Glomerular endothelial cell (primary cell): Measurements from ENCODE around the gene ASIC1. TPM values are rescaled to one million over a fixed set of nuclear protein-coding genes. Genes with fewer than 3 reads are reported as not detected.

Experiments used
- DNase-seq: peaks from one replicate; pipeline ENCODE4 v3.0.0-alpha.2; 2011; ENCODE audit warnings: low read depth, low spot score; ENCODE audit errors: extremely low read depth
- total RNA-seq: library from RNA; depleted of rRNA; stranded (reverse); fragments of >200 nt; gene quantifications from 2 replicates; pipeline ENCODE4 v1.2.3, GENCODE V29; 2015

ASIC1 gene
- total RNA-seq, 1 donor from 2014 or later, result 2.5 TPM

GRCh38 chr12:50105913-50106450 lies 48.6 kb downstream of the ASIC1 start:
- no peak for DNase-seq

- DNase-seq, result no peak
Measured at GRCh38 chr12:50106907-50107306, 49.5 kb downstream of the ASIC1 start.

- DNase-seq, result no peak
Measured at GRCh38 chr12:50107416-50108268, 50.2 kb downstream of the ASIC1 start.

- no peak for DNase-seq
Measured at GRCh38 chr12:50109319-50109718, 51.9 kb downstream of the ASIC1 start.

- DNase-seq, result no peak
Measured at GRCh38 chr12:50110127-50110761, 52.8 kb downstream of the ASIC1 start.

- no peak for DNase-seq
Measured at GRCh38 chr12:50110762-50111351, 53.5 kb downstream of the ASIC1 start.

GRCh38 chr12:50111395-50111692 lies 53.9 kb downstream of the ASIC1 start:
- DNase-seq, result no peak

GRCh38 chr12:50111693-50112455 lies 54.5 kb downstream of the ASIC1 start, which contains the start of gene COX14:
TSS of gene COX14 (plus strand) at chr12:50112236. CDS start at chr12:50120044, 7,808 bp downstream.
- peak; percentile 96 for DNase-seq

GRCh38 chr12:50112456-50113218 lies 55.2 kb downstream of the ASIC1 start:
- DNase-seq, result no peak

GRCh38 chr12:50117057-50117622 lies 59.7 kb downstream of the ASIC1 start:
- DNase-seq, result no peak

- DNase-seq, result no peak
Measured at GRCh38 chr12:50119387-50119786, 62.0 kb downstream of the ASIC1 start.

GRCh38 chr12:50120521-50120920 lies 63.1 kb downstream of the ASIC1 start:
- no peak for DNase-seq

- DNase-seq, result no peak
Measured at GRCh38 chr12:50120953-50121352, 63.6 kb downstream of the ASIC1 start.

- no peak for DNase-seq
Measured at GRCh38 chr12:50121641-50122040, 64.2 kb downstream of the ASIC1 start.

- DNase-seq, result no peak
Measured at GRCh38 chr12:50123203-50123602, 65.8 kb downstream of the ASIC1 start.

GRCh38 chr12:50127546-50127945 lies 70.2 kb downstream of the ASIC1 start:
- DNase-seq, result no peak

- no peak for DNase-seq
Measured at GRCh38 chr12:50129290-50129689, 71.9 kb downstream of the ASIC1 start.

- DNase-seq, result no peak
Measured at GRCh38 chr12:50132505-50133135, 75.2 kb downstream of the ASIC1 start.
